ENCODE data around the gene ANKRD12. TPM values are rescaled to one million over a fixed set of nuclear protein-coding genes. Genes with fewer than 3 reads are reported as not detected.

Gene ANKRD12
- polyA plus RNA-seq (2.6 to 8.0 TPM (median 4.9 TPM) in 3 replicates), polyA minus RNA-seq (3.0 to 39.0 TPM (median 12.0 TPM) in 3 replicates)
- polyA plus RNA-seq (2011; ENCODE audit: low read depth): 160 TPM
- polyA plus RNA-seq (2011; cell fraction: cytosol; rRNA removed): 2.0 and 3.8 TPM in 2 replicates
- polyA plus RNA-seq (2011; cell fraction: nucleus; rRNA removed): 7.0 and 9.0 TPM in 2 replicates
- 12.7 and 21.4 TPM in 2 replicates for polyA plus RNA-seq (2012; ENCODE audit: low replicate concordance)
- 11.3 TPM for polyA minus RNA-seq (2011; cell fraction: cytosol; rRNA and poly(A)+ RNA removed)
- 10.2 and 29.2 TPM in 2 replicates for polyA minus RNA-seq (2011; cell fraction: nucleus; rRNA and poly(A)+ RNA removed)

DNA sequence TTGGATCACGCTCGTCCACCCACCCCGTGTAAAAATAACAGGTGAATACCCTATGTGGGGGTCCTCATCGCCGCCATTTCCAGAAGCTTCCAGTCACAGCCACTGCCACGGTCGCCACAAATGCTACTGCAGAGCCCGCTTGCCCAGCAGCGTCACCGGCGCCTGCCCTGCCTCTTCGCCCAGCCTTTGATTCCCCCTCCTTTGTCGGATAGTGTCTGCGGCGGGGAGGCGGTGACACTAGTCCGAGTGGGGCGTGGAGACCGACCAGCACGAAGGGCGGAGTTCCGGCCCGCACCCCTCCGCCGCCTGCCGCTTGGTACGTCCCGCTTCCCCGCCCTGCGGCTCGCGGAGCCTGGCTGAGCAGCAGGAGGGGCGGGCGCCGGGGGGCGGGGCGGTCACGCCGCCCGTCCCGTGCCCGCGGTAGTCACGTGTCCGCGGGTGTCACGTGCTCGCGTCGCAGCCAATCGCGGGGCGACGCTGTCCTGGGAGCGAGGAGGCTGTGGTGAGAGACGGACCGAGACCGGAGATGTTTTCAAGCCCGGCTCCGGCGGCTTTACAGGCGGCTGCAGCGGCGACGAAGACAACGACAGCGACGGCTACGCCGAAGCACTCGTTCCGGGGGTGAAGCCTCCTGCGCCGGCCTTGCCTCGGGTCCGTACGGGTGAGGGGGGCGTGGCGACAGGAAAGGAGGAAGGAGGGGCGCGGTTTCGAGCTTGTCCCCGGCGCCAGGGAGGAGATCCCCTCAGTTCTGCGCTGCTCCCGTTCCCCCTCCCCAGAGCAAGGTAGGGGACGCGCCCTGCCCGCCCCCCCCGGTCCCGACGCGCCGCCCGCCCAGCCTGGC lies at the start of gene ANKRD12:
Gene ANKRD12 (plus strand): TSS at position 467 of the 841 bp plus-strand sequence. CDS start 45,652 bp downstream, outside the sequence.
- peaks cover 2 to 3% of the 10 kb centered on the region in 2 experiments for H3K36me3 ChIP-seq (ENCODE audit: control insufficient read depth in 2 of 2, extremely low read depth in 1 of 2, insufficient read depth in 2 of 2, low read length in 2 of 2)
- H3K9ac ChIP-seq (ENCODE audit: control insufficient read depth, extremely low read depth, insufficient read depth, low read length): peak within 1 kb of the TSS; percentile 96
- peaks cover 26% of the 10 kb centered on the region for H3K4me1 ChIP-seq (ENCODE audit: control insufficient read depth, extremely low read depth, insufficient read depth, low read length)
- H3K9me3 ChIP-seq (ENCODE audit: control insufficient read depth, low read depth, low read length): no peaks in the 10 kb centered on the region
- H3K27ac ChIP-seq (ENCODE audit: control insufficient read depth, insufficient read depth, low read length): peak within 1 kb of the TSS; percentile 96
- FAIRE-seq (no peak), DNase-seq (ENCODE audit: low read depth, low spot score) (peak; percentile 67)
- peak within 1 kb of the TSS; percentile 77 for H3K4me2 ChIP-seq (ENCODE audit: control insufficient read depth, extremely low read depth, insufficient read depth, low read depth, low read length)
- peaks cover 34% of the 10 kb centered on the region for H3K79me2 ChIP-seq (ENCODE audit: control insufficient read depth, insufficient read depth, low read length)
- TF ChIP-seq, protein P1, sequence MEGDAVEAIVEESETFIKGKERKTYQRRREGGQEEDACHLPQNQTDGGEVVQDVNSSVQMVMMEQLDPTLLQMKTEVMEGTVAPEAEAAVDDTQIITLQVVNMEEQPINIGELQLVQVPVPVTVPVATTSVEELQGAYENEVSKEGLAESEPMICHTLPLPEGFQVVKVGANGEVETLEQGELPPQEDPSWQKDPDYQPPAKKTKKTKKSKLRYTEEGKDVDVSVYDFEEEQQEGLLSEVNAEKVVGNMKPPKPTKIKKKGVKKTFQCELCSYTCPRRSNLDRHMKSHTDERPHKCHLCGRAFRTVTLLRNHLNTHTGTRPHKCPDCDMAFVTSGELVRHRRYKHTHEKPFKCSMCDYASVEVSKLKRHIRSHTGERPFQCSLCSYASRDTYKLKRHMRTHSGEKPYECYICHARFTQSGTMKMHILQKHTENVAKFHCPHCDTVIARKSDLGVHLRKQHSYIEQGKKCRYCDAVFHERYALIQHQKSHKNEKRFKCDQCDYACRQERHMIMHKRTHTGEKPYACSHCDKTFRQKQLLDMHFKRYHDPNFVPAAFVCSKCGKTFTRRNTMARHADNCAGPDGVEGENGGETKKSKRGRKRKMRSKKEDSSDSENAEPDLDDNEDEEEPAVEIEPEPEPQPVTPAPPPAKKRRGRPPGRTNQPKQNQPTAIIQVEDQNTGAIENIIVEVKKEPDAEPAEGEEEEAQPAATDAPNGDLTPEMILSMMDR (optimal IDR thresholded peaks at IDR 0.05 in 1 of 3, IDR thresholded peaks at IDR 0.05 in 1 of 3, conservative IDR thresholded peaks at IDR 0.05 in 1 of 3; ENCODE audit: extremely low read depth in 1 of 3, insufficient read depth in 2 of 3, low read length in 3 of 3): no peak
- no peak for TF ChIP-seq EZH2 (IDR thresholded peaks at IDR 0.05; ENCODE audit: low read length)
- no peaks in the 10 kb centered on the region for H4K20me1 ChIP-seq (ENCODE audit: control insufficient read depth, extremely low read depth, insufficient read depth, low read length)
- no peaks in the 10 kb centered on the region for H3K27me3 ChIP-seq (ENCODE audit: control insufficient read depth, extremely low read depth, insufficient read depth, low read length)
- H2AFZ ChIP-seq (ENCODE audit: control insufficient read depth, low read length): peak within 1 kb of the TSS; percentile 89
- H3K9me1 ChIP-seq (ENCODE audit: control insufficient read depth, extremely low read depth, insufficient read depth, low read length): no peaks in the 10 kb centered on the region
- peak within 1 kb of the TSS; percentile 76 to 83 (median 77) for H3K4me3 ChIP-seq (ENCODE audit: control insufficient read depth in 2 of 3, extremely low read depth in 1 of 3, insufficient read depth in 2 of 3, low read depth in 1 of 3, low read length in 3 of 3)
- dilution Hi-C loops (cut with MboI; ENCODE audit: extremely low pct_ligation_motif_present, low sequenced_read_pairs): no loop called here

DNA sequence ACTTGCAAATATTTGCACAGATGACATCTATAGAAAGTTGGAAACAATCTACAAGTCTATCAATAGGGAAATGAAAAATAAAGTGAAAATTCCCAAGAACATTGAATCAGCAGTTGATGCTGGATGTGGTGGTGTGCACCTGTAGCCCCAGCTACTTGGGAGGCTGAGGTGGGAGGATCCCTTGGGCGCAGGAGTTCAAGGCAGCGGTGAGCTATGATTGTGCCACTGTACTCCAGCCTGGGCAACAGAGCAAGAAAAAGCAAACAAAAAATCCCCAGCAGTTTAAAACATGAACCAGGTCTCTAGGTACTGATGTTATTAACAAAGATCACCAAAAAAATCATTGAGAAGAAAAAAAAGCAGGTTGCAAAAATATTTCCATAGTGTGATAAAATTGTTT lies 49.4 kb upstream of the ANKRD12 start:
- no peaks in the 10 kb centered on the region for H3K9me3 ChIP-seq (ENCODE audit: control insufficient read depth, low read depth, low read length)
- no peaks in the 10 kb centered on the region for H4K20me1 ChIP-seq (ENCODE audit: control insufficient read depth, extremely low read depth, insufficient read depth, low read length)
- no peaks in the 10 kb centered on the region for H3K36me3 ChIP-seq (ENCODE audit: control insufficient read depth in 2 of 2, extremely low read depth in 1 of 2, insufficient read depth in 2 of 2, low read length in 2 of 2)
- H3K27me3 ChIP-seq (ENCODE audit: control insufficient read depth, extremely low read depth, insufficient read depth, low read length): no peaks in the 10 kb centered on the region
- no peak overlapping the region for H3K27ac ChIP-seq (ENCODE audit: control insufficient read depth, insufficient read depth, low read length)
- no peaks in the 10 kb centered on the region for H3K4me1 ChIP-seq (ENCODE audit: control insufficient read depth, extremely low read depth, insufficient read depth, low read length)
- dilution Hi-C loops (cut with MboI; ENCODE audit: extremely low pct_ligation_motif_present, low sequenced_read_pairs): no loop called here
- H3K79me2 ChIP-seq (ENCODE audit: control insufficient read depth, insufficient read depth, low read length): no peaks in the 10 kb centered on the region
- H3K4me3 ChIP-seq (ENCODE audit: control insufficient read depth in 2 of 3, extremely low read depth in 1 of 3, insufficient read depth in 2 of 3, low read depth in 1 of 3, low read length in 3 of 3): no peak overlapping the region
- DNase-seq (ENCODE audit: low read depth, low spot score) (no peak), FAIRE-seq (no peak)
- H2AFZ ChIP-seq (ENCODE audit: control insufficient read depth, low read length): no peak overlapping the region
- no peak overlapping the region for H3K4me2 ChIP-seq (ENCODE audit: control insufficient read depth, extremely low read depth, insufficient read depth, low read depth, low read length)
- no peaks in the 10 kb centered on the region for H3K9me1 ChIP-seq (ENCODE audit: control insufficient read depth, extremely low read depth, insufficient read depth, low read length)
- no peak overlapping the region for H3K9ac ChIP-seq (ENCODE audit: control insufficient read depth, extremely low read depth, insufficient read depth, low read length)
- no peak for TF ChIP-seq EZH2 (IDR thresholded peaks at IDR 0.05; ENCODE audit: low read length)
- TF ChIP-seq, protein P1 (optimal IDR thresholded peaks at IDR 0.05 in 1 of 3, IDR thresholded peaks at IDR 0.05 in 1 of 3, conservative IDR thresholded peaks at IDR 0.05 in 1 of 3; ENCODE audit: extremely low read depth in 1 of 3, insufficient read depth in 2 of 3, low read length in 3 of 3): no peak
